HG03045 (cell line): ENCODE results near the gene DDX17.

Source experiments
- ATAC-seq: cut with Tn5 transposase; IDR thresholded peaks from one replicate; pipeline ENCODE4 v1.9.1; 2021; ENCODE audit warnings: mild to moderate bottlenecking, moderate library complexity; ENCODE audit not compliant: unreplicated experiment

The DDX17 gene

GRCh38 chr22:38451404-38451803, 54.7 kb downstream of the DDX17 start:
- ATAC-seq: no peak

DNA sequence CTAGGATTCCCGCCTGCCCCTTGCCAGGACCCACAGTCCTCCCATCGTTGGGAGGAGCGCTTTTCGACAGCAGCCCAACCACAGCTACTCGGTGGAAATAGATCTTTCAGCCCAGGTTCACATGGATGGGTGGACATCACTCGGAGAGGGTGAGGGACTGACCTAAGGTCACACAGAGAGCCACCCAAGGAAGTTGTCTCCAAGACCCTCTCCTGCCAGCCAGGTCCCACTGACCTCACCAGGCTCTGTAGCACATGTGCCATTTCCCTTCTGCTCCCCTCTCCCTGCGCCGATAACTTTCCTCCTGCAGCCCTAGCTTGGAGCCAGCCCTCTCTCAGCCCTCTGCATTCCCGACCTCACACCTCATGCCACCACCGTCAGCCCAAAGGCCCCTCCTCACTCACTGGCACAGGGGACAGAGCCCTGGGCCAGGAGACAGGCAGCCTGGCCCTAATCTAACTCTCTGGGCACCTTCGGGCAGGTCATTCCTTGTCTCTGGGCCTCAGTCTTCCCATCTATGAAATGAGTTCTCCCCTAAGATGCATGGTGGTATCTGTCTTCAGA, 55.8 kb downstream of the DDX17 start:
- no peak for ATAC-seq

DNA sequence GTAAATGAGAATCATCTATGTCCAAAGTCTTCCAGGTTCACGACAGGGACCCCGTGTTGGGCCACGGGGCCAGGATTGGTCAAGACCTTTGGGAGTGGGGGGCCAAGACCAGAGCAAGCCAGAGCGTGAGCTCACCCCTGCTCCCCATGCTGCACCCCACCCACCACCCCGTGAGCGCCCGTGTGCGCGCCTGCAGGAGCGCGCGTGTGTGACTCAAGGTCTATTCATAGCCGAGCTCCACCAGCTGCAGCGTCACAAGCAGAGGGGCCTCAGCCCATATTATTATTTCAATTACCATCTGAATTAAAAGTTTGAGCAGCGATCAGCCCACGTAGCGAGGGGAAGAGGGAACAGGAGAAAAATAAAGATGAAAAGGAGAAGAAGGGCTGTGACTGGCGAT, 56.3 kb downstream of the DDX17 start:
- ATAC-seq: no peak

GRCh38 chr22:38448945-38449745, 57.0 kb downstream of the DDX17 start:
- ATAC-seq: no peak

DNA sequence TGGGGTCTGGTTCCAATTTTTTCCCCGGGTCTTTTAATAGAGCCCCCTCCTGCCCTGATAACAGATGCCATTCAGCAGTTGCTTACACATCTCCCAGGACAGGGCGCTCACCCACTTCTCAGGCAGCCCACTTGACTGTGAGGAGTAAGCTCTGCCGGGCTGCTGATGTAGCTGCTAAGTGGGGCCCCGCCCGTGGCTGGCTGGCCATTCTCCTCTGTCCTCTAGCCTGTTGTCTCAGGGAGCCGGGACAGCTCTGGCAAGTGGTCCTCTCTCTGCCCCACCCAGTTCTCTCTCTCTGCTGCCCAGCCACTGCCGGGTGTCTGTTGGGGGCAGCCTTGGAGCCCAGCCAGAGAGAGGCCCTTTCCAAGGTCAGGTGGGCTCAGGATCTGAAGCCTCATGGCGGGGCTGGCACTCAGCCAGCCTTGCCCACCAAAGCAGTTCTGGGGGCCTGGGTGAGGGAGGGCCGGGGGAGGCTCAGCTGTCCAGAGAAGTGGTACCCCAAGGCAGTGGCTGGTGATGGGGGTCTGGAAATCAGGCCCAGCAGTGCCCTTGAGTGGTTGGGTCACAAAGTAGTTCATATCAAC, 60.0 kb downstream of the DDX17 start:
- ATAC-seq: no peak

DNA sequence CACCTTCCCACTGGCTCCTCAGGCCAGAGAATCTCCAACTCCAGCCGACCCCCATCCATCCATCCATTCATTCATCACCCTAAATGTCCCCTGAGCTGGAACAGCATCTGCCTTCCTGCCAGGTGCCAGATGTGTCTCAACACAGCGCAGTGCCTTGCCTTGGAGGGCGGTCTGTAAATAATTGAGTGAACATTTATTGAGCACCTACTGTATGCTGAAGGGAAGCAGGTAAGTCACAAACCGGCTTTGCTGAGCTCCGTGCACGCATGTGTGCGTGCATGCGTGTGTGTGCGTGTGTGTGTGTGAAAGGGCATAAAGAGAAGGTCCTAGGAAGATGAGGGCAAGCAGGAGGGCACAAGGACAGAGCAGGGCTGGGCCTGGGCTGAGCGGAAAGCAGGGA, 61.3 kb downstream of the DDX17 start:
- ATAC-seq: no peak

DNA sequence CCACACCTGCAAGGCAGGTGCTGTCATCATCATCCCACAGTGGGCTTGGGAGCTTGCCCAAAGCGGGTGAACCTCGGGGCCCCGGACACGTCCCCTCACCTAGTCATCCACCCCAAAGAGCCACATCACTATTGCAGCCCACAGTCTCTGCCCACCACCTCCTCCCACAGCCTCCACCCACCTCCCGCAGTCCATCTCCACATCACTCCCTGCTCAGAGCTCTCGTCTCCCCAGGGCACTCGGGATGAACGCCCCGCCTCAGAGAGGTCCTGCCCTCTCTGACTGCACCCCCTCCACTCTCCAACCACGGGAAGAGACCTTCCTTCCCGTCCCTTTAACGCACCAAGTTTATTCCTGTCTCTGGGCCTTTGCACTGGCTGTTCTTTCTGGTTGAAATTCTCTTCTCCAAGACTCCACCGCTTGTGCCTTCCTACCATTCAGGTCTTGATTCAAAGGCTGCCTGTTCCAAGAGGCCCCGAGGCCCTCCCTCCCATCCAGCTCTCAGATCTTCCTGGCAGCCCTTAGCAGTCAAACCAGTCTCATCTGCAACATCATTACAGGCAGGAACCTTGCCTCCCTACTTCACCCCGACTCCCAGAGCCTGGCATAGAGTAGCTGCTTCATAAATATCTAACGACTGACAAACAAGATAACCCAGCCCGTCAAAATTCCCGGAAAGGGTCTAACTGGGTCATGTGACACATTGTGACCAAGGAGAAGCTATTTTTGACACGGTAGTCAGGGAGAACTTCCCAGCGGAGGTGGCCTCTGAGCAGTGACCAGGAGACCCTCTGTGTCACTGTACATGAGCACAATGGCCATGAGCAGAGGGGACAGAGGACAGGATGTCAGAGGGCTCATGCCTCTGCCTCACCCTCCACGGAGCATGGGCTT, 62.2 kb downstream of the DDX17 start:
- ATAC-seq: no peak

DNA sequence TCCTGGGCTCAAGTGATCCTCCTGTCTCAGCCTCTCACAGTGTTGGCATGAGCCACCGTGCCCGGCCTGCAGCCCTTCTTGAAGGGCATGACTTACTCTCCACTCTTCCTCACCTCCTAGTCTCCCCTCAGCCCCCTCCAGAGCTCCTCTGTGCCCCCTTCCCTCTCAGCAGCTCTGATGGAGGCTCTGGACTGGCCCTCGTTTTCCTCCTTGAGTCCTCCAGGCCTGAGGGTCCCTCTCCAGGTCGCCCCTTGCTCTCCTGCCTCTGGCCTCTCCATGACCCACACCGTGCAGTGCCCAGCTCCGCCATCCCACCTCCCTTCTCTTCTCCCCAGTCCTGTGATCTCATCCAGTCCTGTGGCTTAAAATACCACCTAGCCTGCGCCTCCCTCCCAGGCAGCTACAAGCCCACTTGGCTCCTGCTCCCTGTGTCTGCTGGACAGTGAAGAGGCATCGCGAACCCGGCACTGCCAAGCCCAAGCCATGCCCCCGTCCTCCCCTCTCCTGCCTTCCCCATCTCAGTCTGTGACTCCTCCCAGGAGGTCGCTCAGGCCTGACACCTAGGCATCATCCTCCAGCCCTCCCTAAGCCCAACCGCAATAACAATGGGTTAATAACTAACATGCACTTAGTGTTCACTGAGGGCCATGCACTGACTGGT, 63.0 kb downstream of the DDX17 start:
- no peak for ATAC-seq

- no peak for ATAC-seq
Observed at GRCh38 chr22:38441620-38442287, 64.4 kb downstream of the DDX17 start.

- no peak for ATAC-seq
Observed at GRCh38 chr22:38440747-38441350, 65.3 kb downstream of the DDX17 start.

DNA sequence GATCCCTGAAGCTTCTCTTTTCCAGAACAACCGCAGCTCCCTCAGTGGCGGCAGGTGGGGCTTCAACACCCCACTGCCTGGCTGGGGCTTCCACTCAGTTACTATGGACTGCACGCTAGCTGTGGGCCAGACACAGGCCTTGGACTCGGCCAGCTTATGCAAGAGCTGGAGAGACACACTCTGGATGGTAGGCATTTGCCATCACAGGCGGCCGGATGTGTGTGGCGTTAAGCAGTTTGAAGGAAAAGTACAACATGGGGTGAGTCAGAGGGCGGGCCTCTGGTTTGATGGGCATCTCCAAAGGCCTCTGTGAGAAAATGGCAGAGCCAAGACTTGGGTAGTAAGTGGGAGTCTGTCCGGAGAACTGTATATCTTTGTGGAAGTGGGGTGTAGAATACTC, 68.7 kb downstream of the DDX17 start:
- ATAC-seq: no peak

GRCh38 chr22:38436629-38437395, 69.3 kb downstream of the DDX17 start:
- ATAC-seq: no peak

GRCh38 chr22:38435965-38436364, 70.1 kb downstream of the DDX17 start:
- ATAC-seq: no peak

DNA sequence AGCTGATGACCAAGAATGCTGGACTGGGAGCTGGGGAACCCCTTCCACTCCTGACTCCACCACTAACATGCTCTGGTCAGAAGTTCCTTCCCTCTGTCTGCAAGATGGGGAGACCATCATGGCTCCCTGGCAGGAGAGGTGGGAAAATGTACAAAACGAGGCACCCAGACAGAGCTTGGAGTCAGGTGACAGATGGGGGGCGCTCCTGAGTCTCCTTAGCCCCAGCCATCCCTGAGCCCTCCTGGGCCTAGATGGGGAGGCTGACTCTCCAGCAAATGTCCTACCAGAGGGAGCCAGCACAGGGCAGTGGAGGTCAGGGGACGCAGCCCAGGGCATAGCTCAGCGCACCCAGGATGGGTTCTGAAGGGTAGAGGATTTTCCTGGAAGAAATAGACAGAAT, 71.1 kb downstream of the DDX17 start:
- no peak for ATAC-seq

- ATAC-seq: no peak
Observed at GRCh38 chr22:38433871-38434270, 72.2 kb downstream of the DDX17 start.
